ENCODE measurements around the gene S100PBP.

- TF ChIP-seq YY1 (IDR thresholded peaks at IDR 0.05; ENCODE audit: low read depth): no peak
- TF ChIP-seq TAF1 (IDR thresholded peaks at IDR 0.05; ENCODE audit: borderline replicate concordance, low read depth, low read length): no peak
- TF ChIP-seq RFX5 (IDR thresholded peaks at IDR 0.05; ENCODE audit: low read length): no peak
- TF ChIP-seq RXRA (IDR thresholded peaks at IDR 0.05; ENCODE audit: borderline replicate concordance, low read depth): no peak
- TF ChIP-seq GATA2 (CRISPR knock-in tag; IDR thresholded peaks at IDR 0.05): no peak
These were observed 80.6 kb downstream of the S100PBP start for GRCh38 chr1:32898056-32898455.

Measured in SK-N-SH (cell line).